ENCODE results near the gene TM9SF3.

Gene TM9SF3

GRCh38 chr10:96493254-96493653 is 93.6 kb downstream of the TM9SF3 start:
- no peak overlapping the region for H3K9ac ChIP-seq (ENCODE audit: low read length)
- H3K27me3 ChIP-seq (ENCODE audit: control insufficient read depth, insufficient read depth, low read length), result no peaks in the 10 kb centered on the region
- no peaks in the 10 kb centered on the region for H3K36me3 ChIP-seq (ENCODE audit: control insufficient read depth, insufficient read depth, low read length)
- H3K4me1 ChIP-seq (ENCODE audit: control insufficient read depth, insufficient read depth, low read length), result 0 out of 2 replicates have a peak, but pooled peaks cover 2% of the 10 kb centered on the region
- no peak overlapping the region for H3K27ac ChIP-seq (ENCODE audit: low read depth, low read length)
- H3K9me3 ChIP-seq (ENCODE audit: control insufficient read depth, insufficient read depth, low read depth, low read length), result no peaks in the 10 kb centered on the region
- no peak overlapping the region for H3K4me3 ChIP-seq (ENCODE audit: low read depth, low read length)

- no peak overlapping the region for H3K9ac ChIP-seq (ENCODE audit: low read length)
- H3K4me1 ChIP-seq (ENCODE audit: control insufficient read depth, insufficient read depth, low read length), result 0 out of 2 replicates have a peak, but pooled peaks cover 2% of the 10 kb centered on the region
- no peaks in the 10 kb centered on the region for H3K9me3 ChIP-seq (ENCODE audit: control insufficient read depth, insufficient read depth, low read depth, low read length)
- no peak overlapping the region for H3K4me3 ChIP-seq (ENCODE audit: low read depth, low read length)
- no peak overlapping the region for H3K27ac ChIP-seq (ENCODE audit: low read depth, low read length)
- no peaks in the 10 kb centered on the region for H3K36me3 ChIP-seq (ENCODE audit: control insufficient read depth, insufficient read depth, low read length)
- no peaks in the 10 kb centered on the region for H3K27me3 ChIP-seq (ENCODE audit: control insufficient read depth, insufficient read depth, low read length)
Measured at GRCh38 chr10:96491303-96491702, 95.5 kb downstream of the TM9SF3 start.

- Histone ChIP-seq H3K4me3 (ENCODE audit: low read depth, low read length) (no peak overlapping the region), H3K36me3 (ENCODE audit: control insufficient read depth, insufficient read depth, low read length) (no peaks in the 10 kb centered on the region), H3K27me3 (ENCODE audit: control insufficient read depth, insufficient read depth, low read length) (no peaks in the 10 kb centered on the region), H3K27ac (ENCODE audit: low read depth, low read length) (no peak overlapping the region), H3K9me3 (ENCODE audit: control insufficient read depth, insufficient read depth, low read depth, low read length) (no peaks in the 10 kb centered on the region), H3K9ac (ENCODE audit: low read length) (no peak overlapping the region), H3K4me1 (ENCODE audit: control insufficient read depth, insufficient read depth, low read length) (0 out of 2 replicates have a peak, but pooled peaks cover 2% of the 10 kb centered on the region)
Measured at GRCh38 chr10:96488161-96488935, 98.5 kb downstream of the TM9SF3 start.

- H3K9ac ChIP-seq (ENCODE audit: low read length), result no peak overlapping the region
- no peaks in the 10 kb centered on the region for H3K36me3 ChIP-seq (ENCODE audit: control insufficient read depth, insufficient read depth, low read length)
- no peak overlapping the region for H3K4me3 ChIP-seq (ENCODE audit: low read depth, low read length)
- H3K27ac ChIP-seq (ENCODE audit: low read depth, low read length), result no peak overlapping the region
- H3K27me3 ChIP-seq (ENCODE audit: control insufficient read depth, insufficient read depth, low read length), result no peaks in the 10 kb centered on the region
- H3K9me3 ChIP-seq (ENCODE audit: control insufficient read depth, insufficient read depth, low read depth, low read length), result no peaks in the 10 kb centered on the region
- H3K4me1 ChIP-seq (ENCODE audit: control insufficient read depth, insufficient read depth, low read length), result no peaks in the 10 kb centered on the region
Measured at GRCh38 chr10:96482815-96483588, 103.8 kb downstream of the TM9SF3 start.

- H3K4me3 ChIP-seq (ENCODE audit: low read depth, low read length), result no peak overlapping the region
- H3K27ac ChIP-seq (ENCODE audit: low read depth, low read length), result no peak overlapping the region
- H3K9ac ChIP-seq (ENCODE audit: low read length), result no peak overlapping the region
- no peaks in the 10 kb centered on the region for H3K27me3 ChIP-seq (ENCODE audit: control insufficient read depth, insufficient read depth, low read length)
- H3K9me3 ChIP-seq (ENCODE audit: control insufficient read depth, insufficient read depth, low read depth, low read length), result no peaks in the 10 kb centered on the region
- no peaks in the 10 kb centered on the region for H3K4me1 ChIP-seq (ENCODE audit: control insufficient read depth, insufficient read depth, low read length)
- H3K36me3 ChIP-seq (ENCODE audit: control insufficient read depth, insufficient read depth, low read length), result no peaks in the 10 kb centered on the region
Measured at GRCh38 chr10:96478355-96478754, 108.5 kb downstream of the TM9SF3 start.

- H3K9ac ChIP-seq (ENCODE audit: low read length), result no peak overlapping the region
- H3K4me3 ChIP-seq (ENCODE audit: low read depth, low read length), result no peak overlapping the region
- no peaks in the 10 kb centered on the region for H3K27me3 ChIP-seq (ENCODE audit: control insufficient read depth, insufficient read depth, low read length)
- no peaks in the 10 kb centered on the region for H3K36me3 ChIP-seq (ENCODE audit: control insufficient read depth, insufficient read depth, low read length)
- H3K4me1 ChIP-seq (ENCODE audit: control insufficient read depth, insufficient read depth, low read length), result peaks cover 3% of the 10 kb centered on the region; the same call in 1 of the 2 replicates
- no peak overlapping the region for H3K27ac ChIP-seq (ENCODE audit: low read depth, low read length)
- H3K9me3 ChIP-seq (ENCODE audit: control insufficient read depth, insufficient read depth, low read depth, low read length), result no peaks in the 10 kb centered on the region
Measured at GRCh38 chr10:96473866-96474265, 112.9 kb downstream of the TM9SF3 start.

- Histone ChIP-seq H3K4me3 (ENCODE audit: low read depth, low read length) (no peak overlapping the region), H3K4me1 (ENCODE audit: control insufficient read depth, insufficient read depth, low read length) (peaks cover 3% of the 10 kb centered on the region; the same call in 1 of the 2 replicates), H3K9ac (ENCODE audit: low read length) (no peak overlapping the region), H3K36me3 (ENCODE audit: control insufficient read depth, insufficient read depth, low read length) (no peaks in the 10 kb centered on the region), H3K27me3 (ENCODE audit: control insufficient read depth, insufficient read depth, low read length) (no peaks in the 10 kb centered on the region), H3K27ac (ENCODE audit: low read depth, low read length) (no peak overlapping the region), H3K9me3 (ENCODE audit: control insufficient read depth, insufficient read depth, low read depth, low read length) (no peaks in the 10 kb centered on the region)
Measured at GRCh38 chr10:96470116-96470743, 116.6 kb downstream of the TM9SF3 start.

GRCh38 chr10:96468845-96469244 is 118.0 kb downstream of the TM9SF3 start:
- Histone ChIP-seq H3K27ac (ENCODE audit: low read depth, low read length) (no peak overlapping the region), H3K4me1 (ENCODE audit: control insufficient read depth, insufficient read depth, low read length) (peaks cover 3% of the 10 kb centered on the region; the same call in 1 of the 2 replicates), H3K9me3 (ENCODE audit: control insufficient read depth, insufficient read depth, low read depth, low read length) (no peaks in the 10 kb centered on the region), H3K9ac (ENCODE audit: low read length) (no peak overlapping the region), H3K4me3 (ENCODE audit: low read depth, low read length) (no peak overlapping the region), H3K36me3 (ENCODE audit: control insufficient read depth, insufficient read depth, low read length) (no peaks in the 10 kb centered on the region), H3K27me3 (ENCODE audit: control insufficient read depth, insufficient read depth, low read length) (no peaks in the 10 kb centered on the region)
